GM18870 (cell line): ENCODE data around the gene CSF3R.

Experiments
- ATAC-seq: cut with Tn5 transposase; IDR thresholded peaks from one replicate; pipeline ENCODE4 v1.9.1; 2021; ENCODE audit warnings: moderate library complexity; ENCODE audit not compliant: unreplicated experiment

Gene CSF3R

DNA sequence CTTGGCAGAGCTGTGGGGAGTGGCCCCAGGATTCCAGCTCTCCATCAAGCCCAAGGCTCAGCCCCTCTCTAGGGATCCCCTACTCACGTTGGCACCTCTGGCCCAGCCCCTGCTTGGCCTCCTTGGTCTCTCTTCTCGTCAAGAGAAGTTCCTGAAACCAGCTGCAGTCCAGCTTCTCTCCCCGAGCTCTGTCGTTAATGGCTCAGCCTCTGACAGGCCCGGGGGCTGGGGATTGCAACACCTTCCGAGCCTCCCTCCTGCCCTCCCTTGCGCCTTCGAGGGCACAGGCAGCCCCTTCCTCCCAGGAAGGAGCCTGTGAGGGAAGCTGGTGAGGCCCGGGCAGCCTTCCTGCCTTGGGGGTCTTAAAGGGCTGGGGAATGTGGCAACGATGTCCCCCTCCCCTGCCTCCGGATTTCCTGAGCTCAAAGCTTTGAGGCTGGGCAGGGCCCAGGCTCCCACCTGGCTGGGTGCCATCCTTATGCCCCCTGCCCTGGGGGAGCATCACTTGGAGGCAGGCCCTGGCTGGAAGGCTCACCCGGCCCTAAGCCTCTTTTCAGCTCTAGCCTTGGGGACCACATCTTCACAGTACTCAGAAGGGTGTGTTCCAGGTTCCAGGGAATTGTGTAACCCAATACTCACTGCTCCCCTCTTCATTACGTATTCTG lies at the start of gene CSF3R:
CSF3R (minus strand) TSS at position 190 of the 665 bp plus-strand sequence. CDS start 3,417 bp downstream, outside the sequence.
- ATAC-seq: no peak

- ATAC-seq: no peak
These were observed 49.1 kb upstream of the CSF3R start for GRCh38 chr1:36531833-36532232.

DNA sequence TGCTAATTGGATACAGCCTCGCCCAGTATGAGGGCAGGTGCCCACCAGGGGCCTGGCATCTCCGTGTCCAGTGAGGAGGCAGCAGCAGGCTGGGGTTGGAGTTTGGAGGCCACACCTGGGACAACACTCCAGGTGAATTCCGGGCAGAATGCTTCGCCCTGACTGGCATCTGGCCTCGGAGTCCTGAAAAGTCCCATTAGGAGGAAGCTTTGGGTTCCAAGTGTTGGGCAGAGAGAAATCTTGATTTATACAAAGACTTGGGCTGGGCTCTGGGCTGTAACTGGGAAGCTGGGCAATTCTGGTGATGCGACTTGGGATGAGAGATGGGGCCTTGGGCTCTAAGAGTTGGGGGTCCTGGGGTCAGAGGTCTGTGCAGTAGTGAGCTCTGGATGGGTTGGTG lies 48.1 kb upstream of the CSF3R start:
- ATAC-seq: no peak

GRCh38 chr1:36530261-36530660 lies 47.5 kb upstream of the CSF3R start:
- no peak for ATAC-seq

DNA sequence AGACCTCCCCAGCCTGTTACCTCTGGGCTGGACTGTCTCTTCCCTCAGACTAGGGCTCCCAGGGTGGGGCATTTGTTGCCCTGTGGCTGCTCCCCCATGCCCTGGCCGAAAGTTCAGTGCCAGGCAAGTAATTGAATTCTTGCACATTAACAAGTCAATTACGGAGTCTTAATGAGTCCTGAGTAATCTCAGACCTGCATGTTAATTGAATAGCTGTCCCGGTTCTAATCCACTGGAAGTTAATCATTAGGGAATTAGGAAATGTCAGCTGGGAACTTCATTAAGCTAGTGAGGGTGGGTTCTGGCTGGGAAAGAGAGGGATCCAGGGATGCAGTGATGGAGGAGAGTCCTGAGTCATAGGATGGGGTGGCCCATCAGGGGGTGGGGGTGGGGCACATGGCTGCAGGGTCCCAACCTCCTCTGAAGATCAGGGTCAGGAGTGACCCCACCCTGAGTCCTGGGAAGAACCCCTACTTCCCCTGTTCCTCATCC lies 47.1 kb upstream of the CSF3R start:
- no peak for ATAC-seq

DNA sequence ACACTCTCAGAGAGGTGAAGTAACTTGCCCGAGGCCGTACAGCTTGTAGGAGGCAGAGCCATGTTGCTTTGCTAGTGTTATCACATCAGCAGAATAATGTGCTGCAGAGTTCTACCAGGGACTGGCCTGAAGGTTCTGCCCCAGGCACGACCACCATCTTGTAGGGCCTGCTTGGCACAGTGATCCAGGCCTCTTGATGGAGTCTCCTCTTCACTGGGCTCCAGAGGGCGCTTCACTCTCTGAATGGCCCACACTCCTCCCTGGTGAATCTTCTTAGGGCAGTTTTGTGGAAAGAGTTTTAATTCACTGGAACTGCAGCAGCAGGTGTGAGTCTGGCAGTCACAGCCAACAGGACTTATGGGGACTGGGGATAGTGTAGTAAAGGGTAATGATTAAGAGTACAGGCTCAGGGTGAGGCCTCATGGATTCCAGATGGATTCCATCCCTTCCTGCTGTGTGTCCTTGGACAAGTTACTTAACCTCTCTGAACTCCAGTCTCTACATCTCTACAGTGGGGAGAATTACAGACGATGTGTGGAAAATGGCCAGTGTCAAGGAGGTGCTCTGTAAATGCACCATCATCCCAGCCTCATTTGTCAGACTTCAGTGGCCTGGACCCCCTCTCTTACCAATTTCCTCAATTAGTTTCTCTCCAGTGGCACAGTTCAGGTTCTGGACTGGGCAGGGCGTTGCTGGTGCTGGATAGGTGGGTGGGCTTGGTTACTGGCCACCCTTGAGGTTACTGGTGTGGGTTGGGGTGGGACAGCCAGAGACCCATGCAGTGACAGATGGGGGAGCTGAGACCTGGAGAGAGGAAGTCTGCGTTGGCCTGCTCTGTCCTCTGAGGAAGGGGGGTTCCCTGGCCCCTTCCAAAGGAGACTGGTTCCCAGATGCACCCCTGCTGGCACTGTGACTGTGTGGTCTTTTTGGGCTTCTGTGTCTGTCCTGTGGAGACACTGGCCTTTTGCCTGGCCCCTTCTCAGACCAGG lies 45.9 kb upstream of the CSF3R start:
- ATAC-seq: no peak

- ATAC-seq: no peak
These were observed 42.5 kb upstream of the CSF3R start for GRCh38 chr1:36525166-36525565.

DNA sequence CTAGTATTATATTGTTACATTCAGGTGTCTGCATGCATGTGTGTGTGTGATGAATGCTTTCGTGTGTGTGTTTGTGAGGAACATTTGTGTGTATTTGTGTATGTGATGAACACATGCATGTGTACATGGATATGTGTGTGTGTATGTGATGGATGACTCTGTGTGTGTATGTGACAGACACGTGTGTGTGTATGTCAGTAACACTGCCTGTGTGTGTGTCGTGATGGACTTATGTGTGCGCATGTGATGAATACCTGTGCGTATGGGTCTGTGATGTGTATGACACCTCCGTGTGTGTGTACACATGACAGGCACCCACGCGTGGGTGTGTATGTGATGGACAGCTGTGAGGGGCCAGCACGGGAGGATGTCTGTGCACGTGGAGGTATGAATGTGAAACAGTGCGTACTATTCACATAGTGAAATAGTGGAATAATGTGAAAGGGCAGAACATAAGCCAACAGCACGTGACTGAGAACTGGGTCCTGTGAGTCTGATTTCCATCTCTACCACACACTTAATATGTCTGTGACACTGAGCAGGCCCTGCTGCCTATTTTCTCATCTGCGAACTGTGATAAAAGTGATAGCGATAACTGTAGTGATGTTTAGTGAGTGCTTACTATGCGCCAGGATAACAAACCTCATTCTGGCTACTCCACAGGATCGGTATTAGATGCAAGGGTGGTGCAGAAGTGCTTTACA lies 41.8 kb upstream of the CSF3R start:
- ATAC-seq: no peak

DNA sequence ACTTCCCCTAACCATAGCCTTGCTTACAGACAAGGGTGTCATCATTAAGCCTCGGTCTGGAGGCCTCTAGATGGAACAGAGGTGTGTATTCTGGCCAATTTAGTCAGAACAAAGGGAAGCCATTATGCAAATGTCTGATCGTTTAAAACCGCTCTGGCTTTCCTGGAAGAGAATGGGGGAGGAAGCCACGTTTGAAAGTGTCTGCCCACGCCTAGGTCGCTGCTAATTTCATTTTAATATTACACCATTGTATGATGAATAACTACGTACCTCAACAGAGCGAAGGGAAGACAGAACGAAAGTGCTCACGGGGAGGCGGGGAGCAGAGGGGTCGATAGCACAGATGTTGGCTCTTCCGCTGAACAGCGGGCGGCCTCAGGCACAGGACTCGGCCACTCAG lies 41.1 kb upstream of the CSF3R start:
- no peak for ATAC-seq

- ATAC-seq: no peak
These were observed 40.5 kb upstream of the CSF3R start for GRCh38 chr1:36523230-36523495.

GRCh38 chr1:36522461-36523229 lies 39.9 kb upstream of the CSF3R start:
- no peak for ATAC-seq

GRCh38 chr1:36522021-36522420 lies 39.3 kb upstream of the CSF3R start:
- no peak for ATAC-seq

- no peak for ATAC-seq
These were observed 38.2 kb upstream of the CSF3R start for GRCh38 chr1:36520771-36521420.

- ATAC-seq: no peak
These were observed 37.3 kb upstream of the CSF3R start for GRCh38 chr1:36520056-36520455.

GRCh38 chr1:36517011-36517771 lies 34.5 kb upstream of the CSF3R start:
- ATAC-seq: no peak

DNA sequence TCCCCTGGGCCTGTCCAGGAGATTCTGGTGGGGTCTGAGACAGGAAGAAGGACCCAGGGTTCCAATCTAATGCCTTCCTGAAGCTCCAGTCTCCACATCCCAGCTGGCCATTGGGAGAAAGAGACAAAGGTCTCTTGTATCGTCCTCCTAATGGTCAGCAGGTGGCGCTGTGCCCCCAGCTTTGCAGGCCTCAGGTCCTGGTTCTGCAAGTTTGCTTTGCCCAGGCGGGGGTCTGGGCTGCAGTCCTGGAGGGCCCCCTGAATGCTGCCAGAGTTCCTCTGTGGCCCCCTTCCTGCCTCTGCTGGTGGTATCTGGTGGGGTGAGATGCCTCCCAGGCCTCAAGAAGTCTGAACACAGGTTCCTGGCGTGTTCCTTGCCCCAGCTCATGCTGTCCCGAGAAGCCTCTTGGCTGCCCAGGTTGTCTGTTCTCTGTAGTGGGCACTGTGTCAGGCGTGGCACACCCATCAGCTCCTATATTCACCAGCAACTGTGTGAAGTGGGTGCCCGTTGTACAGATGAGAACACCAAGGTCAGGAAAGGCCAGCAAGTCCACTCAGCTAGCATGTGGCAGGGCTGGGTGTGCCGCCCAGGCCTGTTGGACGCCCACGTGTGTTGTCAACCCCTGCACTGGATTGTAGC lies 33.8 kb upstream of the CSF3R start:
- ATAC-seq: no peak

GRCh38 chr1:36515315-36516138 lies 32.8 kb upstream of the CSF3R start:
- ATAC-seq: no peak

DNA sequence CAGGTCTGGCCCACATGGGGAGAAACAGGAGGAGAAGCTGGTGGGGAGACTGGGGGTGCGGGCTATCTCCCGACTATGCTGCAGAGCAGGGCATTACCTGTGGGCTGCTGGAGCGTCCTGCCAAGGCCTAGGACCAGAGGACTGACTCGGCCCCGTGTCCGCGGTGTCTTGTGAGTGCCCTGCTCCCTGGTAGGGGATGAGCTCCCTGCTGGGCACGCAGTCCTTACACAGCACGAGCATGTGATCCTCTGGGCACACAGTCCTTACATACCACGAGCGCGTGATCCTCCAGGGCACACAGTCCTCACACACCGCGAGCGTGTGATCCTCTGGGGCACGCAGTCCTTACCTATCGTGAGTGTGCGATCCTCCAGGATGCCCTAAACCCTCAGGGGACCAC lies 31.8 kb upstream of the CSF3R start:
- ATAC-seq: no peak
